ENCODE results near the gene TTC23.

GRCh38 chr15:99296386-99296785 lies 47.0 kb upstream of the TTC23 start:
- TF ChIP-seq CTCF (IDR thresholded peaks at IDR 0.05) = no peak
- no peak for TF ChIP-seq POLR2AphosphoS5 (IDR thresholded peaks at IDR 0.05)
- TF ChIP-seq POLR2A (IDR thresholded peaks at IDR 0.05) = no peak
